VCaP (cell line): ENCODE measurements around the gene PEX26.

Source experiments
- H3K27ac ChIP-seq: fragments of 450-650 bp; 2 replicates; pipeline ENCODE4 v1.5.1; 2017
- TF ChIP-seq, protein P1 (sequence below): fragments of 450-650 bp; conservative IDR thresholded peaks from 2 replicates; pipeline ENCODE4 v1.5.1; 2017; ENCODE audit warnings: mild to moderate bottlenecking, moderate library complexity

The PEX26 gene

DNA sequence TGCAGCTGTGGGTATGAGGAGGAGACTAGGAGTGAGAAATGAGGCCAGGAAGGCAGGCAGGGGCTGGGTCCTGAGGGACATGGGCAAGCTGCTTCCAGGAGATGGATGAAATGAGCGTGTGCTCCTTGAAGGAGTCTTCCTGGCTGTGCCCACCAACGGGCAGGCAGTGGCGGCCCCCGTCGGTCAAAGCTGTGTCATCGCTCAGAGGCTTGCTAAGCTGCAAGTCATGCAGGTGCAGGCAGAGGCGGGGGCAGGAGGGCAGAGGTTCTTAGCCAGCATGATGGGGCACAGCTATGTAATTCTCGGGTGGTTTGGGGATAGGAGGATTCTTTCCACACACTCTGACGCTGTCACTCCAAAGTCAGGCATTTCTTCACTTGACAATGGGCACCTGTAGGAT lies 12.5 kb upstream of the PEX26 start:
- TF ChIP-seq, protein P1, sequence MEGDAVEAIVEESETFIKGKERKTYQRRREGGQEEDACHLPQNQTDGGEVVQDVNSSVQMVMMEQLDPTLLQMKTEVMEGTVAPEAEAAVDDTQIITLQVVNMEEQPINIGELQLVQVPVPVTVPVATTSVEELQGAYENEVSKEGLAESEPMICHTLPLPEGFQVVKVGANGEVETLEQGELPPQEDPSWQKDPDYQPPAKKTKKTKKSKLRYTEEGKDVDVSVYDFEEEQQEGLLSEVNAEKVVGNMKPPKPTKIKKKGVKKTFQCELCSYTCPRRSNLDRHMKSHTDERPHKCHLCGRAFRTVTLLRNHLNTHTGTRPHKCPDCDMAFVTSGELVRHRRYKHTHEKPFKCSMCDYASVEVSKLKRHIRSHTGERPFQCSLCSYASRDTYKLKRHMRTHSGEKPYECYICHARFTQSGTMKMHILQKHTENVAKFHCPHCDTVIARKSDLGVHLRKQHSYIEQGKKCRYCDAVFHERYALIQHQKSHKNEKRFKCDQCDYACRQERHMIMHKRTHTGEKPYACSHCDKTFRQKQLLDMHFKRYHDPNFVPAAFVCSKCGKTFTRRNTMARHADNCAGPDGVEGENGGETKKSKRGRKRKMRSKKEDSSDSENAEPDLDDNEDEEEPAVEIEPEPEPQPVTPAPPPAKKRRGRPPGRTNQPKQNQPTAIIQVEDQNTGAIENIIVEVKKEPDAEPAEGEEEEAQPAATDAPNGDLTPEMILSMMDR = no peak
- H3K27ac ChIP-seq = no peak overlapping the region

DNA sequence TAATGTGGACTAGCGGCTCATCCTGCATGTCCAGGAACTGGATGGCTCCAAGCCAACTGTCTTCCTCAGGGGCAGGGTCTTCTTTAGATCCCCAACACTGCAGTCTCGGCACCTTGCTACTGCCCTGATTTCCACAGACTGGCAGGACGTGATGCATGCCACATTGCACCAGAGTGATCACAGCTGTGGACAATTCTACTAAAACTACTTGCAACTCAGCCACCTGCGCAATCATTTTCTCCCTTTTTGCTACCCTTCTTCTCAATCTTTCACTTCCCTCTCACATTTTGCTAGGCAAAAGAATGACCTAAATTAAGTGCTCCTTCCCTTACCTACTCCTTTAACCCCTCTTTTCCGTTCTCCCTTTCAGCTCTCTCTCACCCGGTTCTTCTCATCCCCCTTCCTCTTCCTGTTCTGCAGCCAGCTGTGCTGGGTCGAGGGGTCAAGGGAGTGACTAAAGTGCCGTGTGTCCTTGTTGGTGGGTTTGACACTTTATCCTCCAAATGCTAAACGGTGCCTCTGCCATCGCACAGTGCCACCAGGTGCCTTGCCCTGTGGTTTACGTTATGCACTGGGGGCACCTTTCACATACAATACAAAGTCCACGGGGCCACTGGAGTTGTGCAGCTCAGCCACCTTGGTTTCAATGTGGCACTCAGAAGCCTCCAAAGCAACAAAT lies 11.5 kb upstream of the PEX26 start:
- TF ChIP-seq, protein P1 = no peak
- H3K27ac ChIP-seq = no peak overlapping the region

DNA sequence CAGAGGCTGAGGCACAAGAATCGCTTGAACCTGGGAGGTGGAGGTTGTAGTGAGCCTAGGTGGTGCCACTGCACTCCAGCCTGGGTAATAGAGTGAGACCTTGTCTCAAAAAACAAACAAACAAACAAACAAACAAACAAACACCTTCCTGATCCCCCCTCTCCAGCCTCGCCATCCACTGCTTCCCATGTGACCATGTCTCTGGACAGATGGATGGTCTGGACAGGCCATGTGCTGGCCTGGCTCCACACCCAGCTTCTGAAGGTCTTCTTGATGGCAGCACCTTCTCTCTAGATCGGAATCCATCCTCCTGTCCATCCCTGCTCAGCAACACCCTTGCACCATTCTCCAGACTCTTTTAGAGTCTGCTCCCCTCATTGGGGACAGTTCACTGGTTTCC lies 10.7 kb upstream of the PEX26 start:
- no peak overlapping the region for H3K27ac ChIP-seq
- TF ChIP-seq, protein P1 = no peak

DNA sequence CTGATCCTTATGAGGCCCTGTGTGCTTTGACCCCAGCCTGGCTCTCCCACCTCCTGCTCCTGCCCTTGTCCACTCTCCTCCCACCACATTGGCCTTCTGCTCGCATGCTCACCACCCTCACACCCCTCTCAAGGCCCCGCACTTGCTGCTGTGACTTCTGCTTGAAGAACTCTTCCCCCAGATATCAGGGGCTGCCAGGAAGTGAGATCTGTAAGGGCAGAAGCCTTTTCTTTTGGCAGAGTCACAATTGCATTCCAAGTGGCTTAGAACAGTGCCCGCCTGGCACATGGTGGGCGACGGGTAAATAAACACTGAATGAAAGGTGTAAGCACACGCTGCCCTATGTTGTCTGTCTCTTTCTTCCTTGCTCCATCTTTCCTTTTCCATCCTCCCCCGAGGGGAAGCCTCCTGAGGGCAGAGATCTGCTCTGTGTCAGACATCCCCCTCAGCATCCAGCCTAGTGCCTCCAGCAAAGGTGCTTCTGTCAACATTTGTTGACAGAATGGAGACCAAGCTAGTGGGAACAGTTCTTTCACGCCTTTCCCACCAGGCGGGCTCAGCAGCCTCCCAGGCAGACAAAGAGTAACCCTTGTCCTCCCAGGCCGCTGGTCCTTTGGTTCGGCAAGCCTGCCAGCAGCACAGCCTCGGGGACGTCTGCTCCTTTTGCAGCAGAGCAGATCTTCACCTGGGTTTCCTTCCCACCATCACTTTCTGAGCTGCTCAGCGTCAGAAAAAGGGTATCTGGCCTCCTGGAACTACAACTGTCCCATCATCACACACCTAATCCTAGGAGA lies 10.0 kb upstream of the PEX26 start:
- H3K27ac ChIP-seq = no peak overlapping the region; the same call in 1 of the 2 replicates
- TF ChIP-seq, protein P1 = no peak

DNA sequence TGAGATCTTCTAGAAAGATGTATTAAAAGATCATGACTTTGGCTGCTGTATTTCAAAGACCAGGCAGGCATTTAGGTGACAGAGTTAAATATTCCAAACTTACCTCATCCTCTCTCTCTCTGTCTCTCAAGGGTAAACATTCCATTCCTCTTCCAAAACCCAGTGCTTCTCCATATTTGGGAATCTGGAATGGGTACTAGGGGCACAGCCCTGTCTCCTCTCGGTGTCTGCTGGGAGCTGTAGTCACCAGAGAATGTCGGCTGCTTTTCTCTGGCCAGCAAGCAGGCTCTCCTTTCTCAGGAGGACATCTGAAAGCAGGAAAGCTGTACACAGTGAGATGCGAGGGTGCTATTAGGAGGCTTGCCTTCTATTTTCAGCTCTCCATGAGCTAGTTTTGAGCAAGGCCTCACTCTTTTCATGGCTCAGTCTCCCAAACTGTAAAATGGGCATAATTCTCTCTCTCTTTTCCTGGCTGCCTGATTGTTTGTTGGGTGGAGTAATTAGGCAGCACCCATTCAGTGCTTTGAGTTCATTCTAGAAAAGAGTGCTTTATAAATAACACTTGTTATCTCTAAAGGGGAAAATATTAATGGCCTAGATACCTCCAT lies 9.3 kb upstream of the PEX26 start:
- TF ChIP-seq, protein P1 = no peak
- peak overlapping the region; percentile 97; the same call in 1 of the 2 replicates for H3K27ac ChIP-seq

DNA sequence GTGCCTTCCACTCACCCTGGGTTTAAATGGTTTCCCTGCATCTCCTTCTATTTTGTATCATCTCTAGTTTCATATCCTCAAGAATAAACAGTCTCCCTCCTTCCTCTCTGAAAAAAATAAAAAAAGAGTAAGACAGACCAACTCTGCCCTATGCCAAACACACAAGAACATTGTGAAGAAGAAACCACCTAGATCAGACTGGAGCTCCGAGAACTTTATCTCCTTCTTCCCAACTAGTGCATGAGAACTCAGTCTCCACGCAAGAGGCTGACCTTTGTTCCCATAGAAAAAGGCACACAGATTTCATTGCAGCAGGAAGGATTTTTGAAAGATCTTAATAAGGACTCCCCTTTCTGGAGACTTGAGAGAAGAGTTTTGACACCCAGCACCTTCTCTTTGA lies 8.7 kb upstream of the PEX26 start:
- TF ChIP-seq, protein P1 = no peak
- peak overlapping the region; percentile 97 for H3K27ac ChIP-seq

DNA sequence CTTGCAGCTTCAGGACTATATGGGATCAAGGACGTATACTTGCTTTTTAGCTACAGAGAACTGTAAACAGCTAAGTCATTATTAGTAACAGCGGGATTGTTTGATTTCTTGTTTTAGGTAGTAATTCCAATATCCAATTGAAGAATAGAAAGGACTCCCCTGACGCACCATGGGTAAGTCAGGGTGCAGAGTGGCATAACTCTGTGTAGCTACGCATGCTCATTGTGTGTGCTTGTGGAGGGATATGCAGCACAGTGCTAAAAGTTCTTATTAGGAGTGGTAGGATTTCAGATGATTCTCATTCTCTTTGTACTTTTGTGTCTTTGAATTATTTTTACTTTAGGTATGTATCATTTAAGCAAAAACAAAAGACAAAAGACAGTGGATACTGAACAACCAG lies 7.7 kb upstream of the PEX26 start:
- H3K27ac ChIP-seq = peak overlapping the region; percentile 97
- TF ChIP-seq, protein P1 = no peak
